B cell (primary cell): ENCODE results near the gene ST8SIA5. TPM values are rescaled to one million over a fixed set of nuclear protein-coding genes. Genes with fewer than 3 reads are reported as not detected.

Experiments
- ATAC-seq: fragments of 200-7000 bp; cut with Tn5 transposase; one replicate; pipeline ENCODE4 v1.10.0; 2021; ENCODE audit warnings: low read depth, mild to moderate bottlenecking, moderate number of reproducible peaks, moderate library complexity
- CTCF ChIA-PET: fragments of 350-600 bp; sonication (Branson Sonifier 250); formaldehyde crosslinking; loops from one replicate; lab custom pipeline; 2021; ENCODE audit warnings: antibody characterized with exemption, inconsistent platforms; lab: Charles Lee
- POLR2A ChIA-PET: fragments of 350-600 bp; sonication (Branson Sonifier 250); formaldehyde crosslinking; loops from one replicate; lab custom pipeline; 2021; ENCODE audit warnings: antibody characterized with exemption; lab: Charles Lee
- DNase-seq: peaks from one replicate; pipeline ENCODE4 v3.0.0; 2013
- H2AFZ ChIP-seq: 2 replicates; pipeline ENCODE4 v1.6.1; 2012; ENCODE audit warnings: mild to moderate bottlenecking, low read depth, low read length; ENCODE audit not compliant: insufficient read depth, poor library complexity, severe bottlenecking
- H3K27ac ChIP-seq, 2 donors: 1 replicate in 1 of 2; 2 replicates in 1 of 2; pipeline ENCODE4 v1.5.1; 2012 to 2013; ENCODE audit warnings: low read length in 2 of 2, mild to moderate bottlenecking in 2 of 2, moderate library complexity in 1 of 2
- H3K27me3 ChIP-seq, 4 experiments: fragments of 200-600 bp in 1 of 4; sonication (generic) in 1 of 4; replicated peaks in 1 of 4; 1 replicate in 2 of 4; 2 replicates in 2 of 4; pipeline versions ENCODE4 v1.6.1 to v1.7.0; 2013 to 2016; ENCODE audit warnings: low read length in 3 of 4, mild to moderate bottlenecking in 2 of 4, mixed read lengths in 1 of 4, moderate library complexity in 1 of 4; ENCODE audit not compliant: insufficient read depth in 4 of 4, control insufficient read depth in 3 of 4; ENCODE audit errors: control extremely low read depth in 1 of 4
- H3K36me3 ChIP-seq, 2 experiments: replicated peaks in 1 of 2; 1 replicate in 1 of 2; 2 replicates in 1 of 2; pipeline versions ENCODE4 v1.6.1 to v1.7.1; 2013; ENCODE audit warnings: low read length in 1 of 2; ENCODE audit not compliant: insufficient read depth in 2 of 2, control insufficient read depth in 1 of 2; ENCODE audit errors: control extremely low read depth in 1 of 2, extremely low read depth in 1 of 2
- H3K4me1 ChIP-seq, 2 donors: fragments of 200-600 bp in 1 of 2; sonication (generic) in 1 of 2; 1 replicate in 1 of 2; 2 replicates in 1 of 2; pipeline versions ENCODE4 v1.5.1 to v1.6.1; 2013 to 2017; ENCODE audit warnings: low read length in 2 of 2; ENCODE audit not compliant: control insufficient read depth in 2 of 2, insufficient read depth in 2 of 2
- H3K4me2 ChIP-seq: replicated peaks from 2 replicates; pipeline ENCODE3; 2012; ENCODE audit warnings: mild to moderate bottlenecking, low read depth, low read length; ENCODE audit not compliant: poor library complexity, severe bottlenecking
- H3K4me3 ChIP-seq, 5 experiments: fragments of 200-600 bp in 1 of 5; sonication (generic) in 1 of 5; 1 replicate in 3 of 5; 2 replicates in 2 of 5; pipeline versions ENCODE4 v1.5.1 to v1.7.0; 2011 to 2016; ENCODE audit warnings: low read length in 4 of 5, mild to moderate bottlenecking in 4 of 5, low read depth in 2 of 5, control low read depth in 1 of 5, moderate library complexity in 1 of 5; ENCODE audit not compliant: insufficient read depth in 1 of 5; ENCODE audit errors: control extremely low read depth in 1 of 5, extremely low read depth in 1 of 5
- H3K79me2 ChIP-seq: fragments of 200-600 bp; sonication (generic); one replicate; pipeline ENCODE4 v1.6.0; 2016; ENCODE audit warnings: low read length; ENCODE audit not compliant: control insufficient read depth, insufficient read depth
- H3K9ac ChIP-seq: fragments of 200-600 bp; sonication (generic); 2 replicates; pipeline ENCODE4 v1.6.1; 2017; ENCODE audit warnings: mild to moderate bottlenecking, low read length, moderate library complexity
- H3K9me3 ChIP-seq, 3 donors: one replicate each; pipeline versions ENCODE4 v1.6.1 to v1.7.1; 2013; ENCODE audit warnings: low read length in 2 of 3; ENCODE audit not compliant: control insufficient read depth in 2 of 3, insufficient read depth in 1 of 3; ENCODE audit errors: control extremely low read depth in 1 of 3
- H4K20me1 ChIP-seq: 2 replicates; pipeline ENCODE4 v1.6.0; 2012; ENCODE audit warnings: mild to moderate bottlenecking, low read length; ENCODE audit not compliant: insufficient read depth, control insufficient read depth, poor library complexity, severe bottlenecking
- H3K27ac Mint-ChIP-seq: one replicate; pipeline ENCODE4 v1.8.0; 2021; ENCODE audit warnings: mixed read lengths
- H3K27me3 Mint-ChIP-seq: one replicate; pipeline ENCODE4 v1.8.0; 2021; ENCODE audit warnings: mixed read lengths
- H3K4me1 Mint-ChIP-seq: one replicate; pipeline ENCODE4 v1.8.0; 2021; ENCODE audit warnings: mixed read lengths
- H3K4me3 Mint-ChIP-seq: one replicate; pipeline ENCODE4 v1.8.0; 2021; ENCODE audit warnings: mixed read lengths
- H3K9me3 Mint-ChIP-seq: one replicate; pipeline ENCODE4 v1.8.0; 2022; ENCODE audit warnings: mixed read lengths; ENCODE audit not compliant: insufficient read depth
- CTCF ChIP-seq: fragments of 200-600 bp; IDR thresholded peaks from one replicate; pipeline ENCODE4 v1.8.0; 2022; ENCODE audit warnings: antibody characterized with exemption, mild to moderate bottlenecking
- EZH2 ChIP-seq: IDR thresholded peaks from 2 replicates; pipeline ENCODE4 v1.6.1; 2012; ENCODE audit warnings: borderline replicate concordance, low read depth, mild to moderate bottlenecking, moderate library complexity, low read length; ENCODE audit not compliant: insufficient read depth, poor library complexity, severe bottlenecking
- WGBS: methylation state at CpG from one replicate; pipeline ENCODE4 v1.1.5; 2013; ENCODE audit warnings: missing lambda C conversion rate; ENCODE audit not compliant: insufficient coverage; 5-methylcytosine and 5-hydroxymethylcytosine counted together
- intact Hi-C: fragments of 100-400 bp; cut with micrococcal nuclease; formaldehyde crosslinking; loops from one replicate; pipeline ENCODE4 v1.10.0; 2022
- polyA plus RNA-seq: library from polyadenylated mRNA; depleted of rRNA; stranded (reverse); fragments of >200 nt; gene quantifications from 2 replicates; pipeline ENCODE4 v1.2.3, GENCODE V29; 2012
- total RNA-seq, 2 donors: library from RNA; stranded (reverse); fragments of 120-200 nt in 1 of 2; gene quantifications; 1 replicate in 1 of 2; 2 replicates in 1 of 2; pipeline versions ENCODE4 v1.2.3 to v1.2.4, GENCODE V29; 2013 to 2022

The ST8SIA5 gene
- total and polyA plus RNA-seq, 2 donors (not counting 1 experiment from before 2014, with no cell fraction given) = not detected

- no peak for TF ChIP-seq EZH2
- no peak for TF ChIP-seq CTCF
- H3K27me3 Mint-ChIP-seq = no peaks in the 10 kb centered on the region
- CTCF ChIA-PET = no interaction called here
- intact Hi-C loops = no loop called here
- H2AFZ ChIP-seq = no peak overlapping the region
- POLR2A ChIA-PET = no interaction called here
- H3K4me1 Mint-ChIP-seq = no peaks in the 10 kb centered on the region
- H3K9ac ChIP-seq = no peak overlapping the region
- H3K27me3 ChIP-seq = no peaks in the 10 kb centered on the region
- no peak overlapping the region for H3K27ac ChIP-seq
- H4K20me1 ChIP-seq = no peaks in the 10 kb centered on the region
- H3K4me3 ChIP-seq = no peak overlapping the region
- H3K79me2 ChIP-seq = no peaks in the 10 kb centered on the region
- DNase-seq (no peak), ATAC-seq (no peak)
- WGBS = 77% methylated on average over 1 of the region's 3 CpGs
- no peak overlapping the region for H3K27ac Mint-ChIP-seq
- H3K9me3 Mint-ChIP-seq = no peaks in the 10 kb centered on the region
- H3K4me3 Mint-ChIP-seq = no peak overlapping the region
- no peaks in the 10 kb centered on the region for H3K36me3 ChIP-seq
- no peaks in the 10 kb centered on the region for H3K4me1 ChIP-seq
- peaks cover 0 to 15% (median 10%) of the 10 kb centered on the region in 3 donors for H3K9me3 ChIP-seq
- no peak overlapping the region for H3K4me2 ChIP-seq
Observed at GRCh38 chr18:46725310-46725709, 31.5 kb downstream of the ST8SIA5 start.

GRCh38 chr18:46723856-46724415 lies 32.9 kb downstream of the ST8SIA5 start:
- 63% methylated on average over 3 of the region's 4 CpGs for WGBS
- Histone ChIP-seq H3K9ac (no peak overlapping the region), H3K4me3 (no peak overlapping the region), H3K27ac (no peak overlapping the region), H3K4me1 (no peaks in the 10 kb centered on the region), H3K79me2 (no peaks in the 10 kb centered on the region), H3K36me3 (no peaks in the 10 kb centered on the region), H4K20me1 (no peaks in the 10 kb centered on the region), H2AFZ (no peak overlapping the region), H3K27me3 (no peaks in the 10 kb centered on the region), H3K9me3 (peaks cover 0 to 3% (median 0%) of the 10 kb centered on the region in 3 donors), H3K4me2 (no peak overlapping the region)
- DNase-seq = no peak
- intact Hi-C loops = no loop called here
- ChIA-PET CTCF (no interaction called here), POLR2A (no interaction called here)
- no peak overlapping the region for H3K27ac Mint-ChIP-seq
- TF ChIP-seq CTCF (no peak), EZH2 (no peak)
- no peak overlapping the region for H3K4me3 Mint-ChIP-seq
- H3K4me1 Mint-ChIP-seq = no peaks in the 10 kb centered on the region
- H3K27me3 Mint-ChIP-seq = peaks cover 5% of the 10 kb centered on the region
- H3K9me3 Mint-ChIP-seq = no peaks in the 10 kb centered on the region
- ATAC-seq = no peak
